ENCODE measurements around the gene ZNF268. TPM values are rescaled to one million over a fixed set of nuclear protein-coding genes. Genes with fewer than 3 reads are reported as not detected.
A peak's percentile ranks its signal among the peaks of the same experiment; 100 is the strongest.

Gene ZNF268
- total and polyA plus RNA-seq, 2 of the 13 experiments (the other 11 are each of a cell fraction or from before 2014, with no cell fraction given) = 7.6 to 31.3 TPM

DNA sequence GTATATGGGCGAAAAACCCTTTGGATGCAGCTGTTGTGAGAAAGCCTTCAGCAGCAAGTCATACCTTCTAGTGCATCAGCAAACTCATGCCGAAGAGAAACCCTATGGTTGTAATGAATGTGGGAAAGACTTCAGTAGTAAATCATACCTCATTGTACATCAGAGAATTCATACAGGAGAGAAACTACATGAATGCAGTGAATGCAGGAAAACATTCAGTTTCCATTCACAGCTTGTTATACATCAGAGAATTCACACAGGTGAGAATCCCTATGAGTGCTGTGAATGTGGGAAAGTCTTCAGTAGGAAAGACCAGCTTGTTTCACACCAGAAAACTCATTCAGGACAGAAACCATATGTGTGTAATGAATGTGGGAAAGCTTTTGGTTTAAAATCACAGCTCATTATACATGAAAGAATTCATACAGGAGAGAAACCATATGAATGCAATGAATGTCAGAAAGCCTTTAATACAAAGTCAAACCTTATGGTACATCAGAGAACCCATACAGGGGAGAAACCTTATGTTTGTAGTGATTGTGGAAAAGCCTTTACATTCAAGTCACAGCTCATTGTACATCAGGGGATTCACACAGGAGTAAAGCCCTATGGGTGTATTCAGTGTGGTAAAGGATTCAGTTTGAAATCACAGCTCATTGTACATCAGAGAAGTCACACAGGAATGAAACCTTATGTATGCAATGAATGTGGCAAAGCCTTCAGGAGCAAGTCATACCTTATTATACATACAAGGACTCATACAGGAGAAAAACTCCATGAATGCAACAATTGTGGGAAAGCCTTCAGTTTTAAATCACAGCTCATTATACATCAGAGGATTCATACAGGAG is 21.4 kb downstream of the ZNF268 start:
- H3K27ac ChIP-seq (ENCODE audit: extremely low read length, insufficient read depth, low read length) = no peak overlapping the region
- no peaks in the 10 kb centered on the region for H3K4me1 ChIP-seq (ENCODE audit: insufficient read depth, low read length)
- BruUV-seq (replicated peaks) = TSS peak; percentile 20
- no peak overlapping the region for H3K4me3 ChIP-seq (replicated peaks in 1 of 3; ENCODE audit: insufficient read depth in 1 of 3, low read depth in 2 of 3, low read length in 3 of 3)
- H2AFZ ChIP-seq (ENCODE audit: low read length) = no peak overlapping the region
- peaks cover 74% of the 10 kb centered on the region for H3K9me3 ChIP-seq (ENCODE audit: low read length)
- TF ChIP-seq ZNF75D (CRISPR knock-in tag; IDR thresholded peaks at IDR 0.05; ENCODE audit: borderline replicate concordance) (0 out of 2 replicates have a peak, but pooled peaks have one; percentile 75), RCOR2 (CRISPR knock-in tag; IDR thresholded peaks at IDR 0.05) (no peak)
- in situ Hi-C loops (cut with HindIII; ENCODE audit: extremely low pct_ligation_motif_present, low pct_unique_long_range_greater_than_20kb) = no loop called here
- intact Hi-C loops (cut with micrococcal nuclease; ENCODE audit: unreplicated experiment) = no loop called here
- no peaks in the 10 kb centered on the region for H3K27me3 ChIP-seq (ENCODE audit: control insufficient read depth in 1 of 2, insufficient read depth in 2 of 2, low read length in 2 of 2)
- 99% methylated on average over 2 of the region's 2 CpGs for WGBS (ENCODE audit: low lambda C conversion rate)
- H3K9ac ChIP-seq (ENCODE audit: insufficient read depth, low read depth, low read length) = no peak overlapping the region
- peaks cover 13 to 39% of the 10 kb centered on the region in 2 experiments for H3K36me3 ChIP-seq (replicated peaks in 1 of 2; ENCODE audit: control insufficient read depth in 1 of 2, insufficient read depth in 2 of 2, low read length in 2 of 2)
- H4K20me1 ChIP-seq (ENCODE audit: insufficient read depth, low read length) = no peaks in the 10 kb centered on the region
- FAIRE-seq (no peak), ATAC-seq (no peak), DNase-seq (ENCODE audit: low spot score) (no peak)
- CTCF ChIA-PET (ENCODE audit: low intra/inter-chr PET ratio, low total read pairs) = no interaction called here
- H3K79me2 ChIP-seq (ENCODE audit: insufficient read depth, low read length) = no peaks in the 10 kb centered on the region
- H3K4me2 ChIP-seq (ENCODE audit: low read depth, low read length) = no peak overlapping the region
- POLR2A ChIA-PET = no interaction called here

DNA sequence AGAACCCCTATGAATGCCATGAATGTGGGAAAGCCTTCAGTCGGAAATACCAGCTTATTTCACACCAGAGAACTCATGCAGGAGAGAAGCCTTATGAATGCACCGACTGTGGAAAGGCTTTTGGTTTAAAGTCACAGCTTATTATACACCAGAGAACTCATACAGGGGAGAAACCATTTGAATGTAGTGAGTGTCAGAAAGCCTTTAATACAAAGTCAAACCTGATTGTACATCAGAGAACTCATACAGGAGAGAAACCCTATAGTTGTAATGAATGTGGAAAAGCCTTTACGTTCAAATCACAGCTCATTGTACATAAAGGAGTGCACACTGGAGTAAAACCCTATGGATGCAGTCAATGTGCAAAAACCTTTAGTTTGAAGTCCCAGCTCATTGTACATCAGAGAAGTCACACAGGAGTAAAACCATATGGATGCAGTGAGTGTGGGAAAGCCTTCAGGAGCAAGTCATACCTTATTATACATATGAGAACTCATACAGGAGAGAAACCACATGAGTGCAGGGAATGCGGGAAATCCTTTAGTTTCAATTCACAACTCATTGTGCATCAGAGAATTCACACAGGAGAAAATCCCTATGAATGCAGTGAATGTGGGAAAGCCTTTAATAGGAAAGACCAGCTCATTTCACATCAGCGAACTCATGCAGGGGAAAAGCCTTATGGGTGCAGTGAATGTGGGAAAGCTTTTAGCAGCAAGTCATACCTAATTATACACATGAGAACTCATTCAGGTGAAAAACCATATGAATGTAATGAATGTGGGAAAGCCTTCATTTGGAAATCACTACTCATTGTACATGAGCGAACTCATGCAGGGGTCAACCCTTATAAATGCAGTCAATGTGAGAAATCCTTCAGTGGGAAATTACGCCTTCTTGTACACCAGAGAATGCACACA is 22.3 kb downstream of the ZNF268 start:
- H3K27me3 ChIP-seq (ENCODE audit: control insufficient read depth in 1 of 2, insufficient read depth in 2 of 2, low read length in 2 of 2) = no peaks in the 10 kb centered on the region
- FAIRE-seq (no peak), DNase-seq (ENCODE audit: low spot score) (no peak), ATAC-seq (no peak)
- H3K79me2 ChIP-seq (ENCODE audit: insufficient read depth, low read length) = no peaks in the 10 kb centered on the region
- no peak overlapping the region for H3K4me3 ChIP-seq (replicated peaks in 1 of 3; ENCODE audit: insufficient read depth in 1 of 3, low read depth in 2 of 3, low read length in 3 of 3)
- peaks cover 13 to 39% of the 10 kb centered on the region in 2 experiments for H3K36me3 ChIP-seq (replicated peaks in 1 of 2; ENCODE audit: control insufficient read depth in 1 of 2, insufficient read depth in 2 of 2, low read length in 2 of 2)
- ChIA-PET POLR2A (no interaction called here), CTCF (ENCODE audit: low intra/inter-chr PET ratio, low total read pairs) (no interaction called here)
- intact Hi-C loops (cut with micrococcal nuclease; ENCODE audit: unreplicated experiment) (no loop called here), in situ Hi-C loops (cut with HindIII; ENCODE audit: extremely low pct_ligation_motif_present, low pct_unique_long_range_greater_than_20kb) (no loop called here)
- peaks cover 83% of the 10 kb centered on the region for H3K9me3 ChIP-seq (ENCODE audit: low read length)
- H3K27ac ChIP-seq (ENCODE audit: extremely low read length, insufficient read depth, low read length) = no peak overlapping the region
- no peak overlapping the region for H2AFZ ChIP-seq (ENCODE audit: low read length)
- 97% methylated on average over 7 of the region's 7 CpGs for WGBS (ENCODE audit: low lambda C conversion rate)
- H4K20me1 ChIP-seq (ENCODE audit: insufficient read depth, low read length) = no peaks in the 10 kb centered on the region
- no TSS peak for BruUV-seq (replicated peaks)
- H3K9ac ChIP-seq (ENCODE audit: insufficient read depth, low read depth, low read length) = no peak overlapping the region
- H3K4me1 ChIP-seq (ENCODE audit: insufficient read depth, low read length) = no peaks in the 10 kb centered on the region
- H3K4me2 ChIP-seq (ENCODE audit: low read depth, low read length) = no peak overlapping the region
- no peak for TF ChIP-seq IKZF4 (CRISPR knock-in tag; IDR thresholded peaks at IDR 0.05; ENCODE audit: borderline replicate concordance, low read depth, not compliant biosample characterization)
- TF ChIP-seq SMAD1 (CRISPR knock-in tag; IDR thresholded peaks at IDR 0.05; ENCODE audit: borderline replicate concordance, low read depth) = no peak
- no peak for TF ChIP-seq JUN (CRISPR knock-in tag; IDR thresholded peaks at IDR 0.05)
- no peak for TF ChIP-seq MEIS1 (CRISPR knock-in tag; IDR thresholded peaks at IDR 0.05; ENCODE audit: borderline replicate concordance)
- TF ChIP-seq, protein P1, sequence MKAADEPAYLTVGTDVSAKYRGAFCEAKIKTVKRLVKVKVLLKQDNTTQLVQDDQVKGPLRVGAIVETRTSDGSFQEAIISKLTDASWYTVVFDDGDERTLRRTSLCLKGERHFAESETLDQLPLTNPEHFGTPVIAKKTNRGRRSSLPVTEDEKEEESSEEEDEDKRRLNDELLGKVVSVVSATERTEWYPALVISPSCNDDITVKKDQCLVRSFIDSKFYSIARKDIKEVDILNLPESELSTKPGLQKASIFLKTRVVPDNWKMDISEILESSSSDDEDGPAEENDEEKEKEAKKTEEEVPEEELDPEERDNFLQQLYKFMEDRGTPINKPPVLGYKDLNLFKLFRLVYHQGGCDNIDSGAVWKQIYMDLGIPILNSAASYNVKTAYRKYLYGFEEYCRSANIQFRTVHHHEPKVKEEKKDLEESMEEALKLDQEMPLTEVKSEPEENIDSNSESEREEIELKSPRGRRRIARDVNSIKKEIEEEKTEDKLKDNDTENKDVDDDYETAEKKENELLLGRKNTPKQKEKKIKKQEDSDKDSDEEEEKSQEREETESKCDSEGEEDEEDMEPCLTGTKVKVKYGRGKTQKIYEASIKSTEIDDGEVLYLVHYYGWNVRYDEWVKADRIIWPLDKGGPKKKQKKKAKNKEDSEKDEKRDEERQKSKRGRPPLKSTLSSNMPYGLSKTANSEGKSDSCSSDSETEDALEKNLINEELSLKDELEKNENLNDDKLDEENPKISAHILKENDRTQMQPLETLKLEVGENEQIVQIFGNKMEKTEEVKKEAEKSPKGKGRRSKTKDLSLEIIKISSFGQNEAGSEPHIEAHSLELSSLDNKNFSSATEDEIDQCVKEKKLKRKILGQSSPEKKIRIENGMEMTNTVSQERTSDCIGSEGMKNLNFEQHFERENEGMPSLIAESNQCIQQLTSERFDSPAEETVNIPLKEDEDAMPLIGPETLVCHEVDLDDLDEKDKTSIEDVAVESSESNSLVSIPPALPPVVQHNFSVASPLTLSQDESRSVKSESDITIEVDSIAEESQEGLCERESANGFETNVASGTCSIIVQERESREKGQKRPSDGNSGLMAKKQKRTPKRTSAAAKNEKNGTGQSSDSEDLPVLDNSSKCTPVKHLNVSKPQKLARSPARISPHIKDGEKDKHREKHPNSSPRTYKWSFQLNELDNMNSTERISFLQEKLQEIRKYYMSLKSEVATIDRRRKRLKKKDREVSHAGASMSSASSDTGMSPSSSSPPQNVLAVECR (CRISPR knock-in tag; IDR thresholded peaks at IDR 0.05; ENCODE audit: borderline replicate concordance) = no peak

Measured in HepG2 (cell line).